Neural progenitor cell (in vitro differentiated cells): Measurements from ENCODE around the gene DLX1. TPM values are rescaled to one million over a fixed set of nuclear protein-coding genes. Genes with fewer than 3 reads are reported as not detected.

Source experiments
- DNase-seq: peaks from one replicate; pipeline ENCODE4 v3.0.0-alpha.2; 2016; ENCODE audit warnings: low spot score
- H2AFZ ChIP-seq: fragments of 200-600 bp; sonication (generic); replicated peaks from 2 replicates; pipeline ENCODE4 v1.6.1; 2016; ENCODE audit warnings: antibody characterized with exemption
- H3F3A ChIP-seq: fragments of 200-600 bp; sonication (generic); 2 replicates; pipeline ENCODE4 v1.6.1; 2016; ENCODE audit warnings: antibody characterized with exemption, low read depth
- H3K27ac ChIP-seq: fragments of 200-600 bp; sonication (generic); 2 replicates; pipeline ENCODE4 v1.5.1; 2016; ENCODE audit warnings: mild to moderate bottlenecking
- H3K27me3 ChIP-seq: fragments of 200-600 bp; sonication (generic); 2 replicates; pipeline ENCODE4 v1.6.1; 2016; ENCODE audit warnings: mild to moderate bottlenecking, moderate library complexity
- H3K36me3 ChIP-seq: fragments of 200-600 bp; sonication (generic); 2 replicates; pipeline ENCODE4 v1.5.1; 2016
- H3K4me1 ChIP-seq: fragments of 200-600 bp; sonication (generic); 2 replicates; pipeline ENCODE4 v1.6.1; 2016; ENCODE audit warnings: mixed run types
- H3K4me2 ChIP-seq: fragments of 200-600 bp; sonication (generic); 2 replicates; pipeline ENCODE4 v1.6.1; 2016
- H3K4me3 ChIP-seq: fragments of 200-600 bp; sonication (generic); 2 replicates; pipeline ENCODE4 v1.5.1; 2016
- H3K79me2 ChIP-seq: fragments of 200-600 bp; sonication (generic); 2 replicates; pipeline ENCODE4 v1.6.1; 2016; ENCODE audit warnings: low read depth
- H3K9ac ChIP-seq: fragments of 200-600 bp; sonication (generic); 2 replicates; pipeline ENCODE4 v1.6.1; 2016
- H3K9me3 ChIP-seq: fragments of 200-600 bp; sonication (generic); 2 replicates; pipeline ENCODE4 v1.5.1; 2016; ENCODE audit warnings: low read depth
- H4K20me1 ChIP-seq: fragments of 200-600 bp; sonication (generic); 2 replicates; pipeline ENCODE4 v1.6.1; 2016; ENCODE audit warnings: low read depth
- H3K27ac Mint-ChIP-seq: 3 replicates; pipeline ENCODE4 v1.8.0; 2021; ENCODE audit warnings: mixed read lengths
- H3K27me3 Mint-ChIP-seq: 2 replicates; pipeline ENCODE4 v1.8.0; 2022; ENCODE audit warnings: low read depth, mild to moderate bottlenecking, inconsistent platforms, moderate library complexity, mixed read lengths; ENCODE audit not compliant: insufficient read depth
- H3K36me3 Mint-ChIP-seq: 3 replicates; pipeline ENCODE4 v1.8.0; 2021; ENCODE audit warnings: mixed read lengths
- H3K4me1 Mint-ChIP-seq: 3 replicates; pipeline ENCODE4 v1.8.0; 2021; ENCODE audit warnings: mixed read lengths
- H3K4me3 Mint-ChIP-seq: 3 replicates; pipeline ENCODE4 v1.8.0; 2021; ENCODE audit warnings: mild to moderate bottlenecking, moderate library complexity, mixed read lengths
- H3K9me3 Mint-ChIP-seq: 3 replicates; pipeline ENCODE4 v1.8.0; 2020; ENCODE audit warnings: mixed read lengths
- CTCF ChIP-seq: fragments of 200-600 bp; sonication (generic); IDR thresholded peaks from 2 replicates; pipeline ENCODE4 v1.5.1; 2017; ENCODE audit warnings: antibody characterized with exemption, mild to moderate bottlenecking
- EZH2 ChIP-seq: fragments of 200-600 bp; sonication (generic); IDR thresholded peaks from 2 replicates; pipeline ENCODE4 v1.6.1; 2017; ENCODE audit warnings: antibody characterized with exemption, mild to moderate bottlenecking, moderate library complexity
- EZH2phosphoT487 ChIP-seq: fragments of 200-600 bp; sonication (generic); IDR thresholded peaks from 2 replicates; pipeline ENCODE4 v1.6.1; 2017; ENCODE audit warnings: antibody characterized with exemption
- total RNA-seq: library from RNA; depleted of rRNA; stranded (reverse); fragments of >200 nt; gene quantifications from 2 replicates; pipeline ENCODE4 v1.2.3, GENCODE V29; 2015; ENCODE audit warnings: low replicate concordance

DLX1 gene
- total RNA-seq, 1 donor from 2014 or later: not detected

GRCh38 chr2:172072303-172072702 lies 13.0 kb upstream of the DLX1 start:
- Histone ChIP-seq H3K4me2 (no peak overlapping the region), H3K36me3 (no peaks in the 10 kb centered on the region), H3K27me3 (peaks cover 30% of the 10 kb centered on the region), H2AFZ (no peak overlapping the region), H3K9ac (no peak overlapping the region), H3K9me3 (no peaks in the 10 kb centered on the region), H3K4me1 (no peaks in the 10 kb centered on the region), H3K79me2 (no peaks in the 10 kb centered on the region), H3F3A (peaks cover 4% of the 10 kb centered on the region), H3K4me3 (no peak overlapping the region), H3K27ac (no peak overlapping the region), H4K20me1 (no peaks in the 10 kb centered on the region)
- TF ChIP-seq EZH2phosphoT487 (no peak), EZH2 (no peak), CTCF (no peak)
- H3K27me3 Mint-ChIP-seq: peaks cover 5% of the 10 kb centered on the region
- DNase-seq: no peak
- peak overlapping the region; percentile 3 for H3K4me3 Mint-ChIP-seq
- no peaks in the 10 kb centered on the region for H3K9me3 Mint-ChIP-seq
- H3K4me1 Mint-ChIP-seq: peaks cover 35% of the 10 kb centered on the region
- H3K36me3 Mint-ChIP-seq: no peaks in the 10 kb centered on the region
- no peak overlapping the region for H3K27ac Mint-ChIP-seq

GRCh38 chr2:172072706-172073105 lies 12.6 kb upstream of the DLX1 start:
- no peak overlapping the region for H3K27ac Mint-ChIP-seq
- peaks cover under 1% of the 10 kb centered on the region for H4K20me1 ChIP-seq
- H3K9me3 ChIP-seq: no peaks in the 10 kb centered on the region
- peak overlapping the region; percentile 3 for H3K4me3 Mint-ChIP-seq
- H3K36me3 Mint-ChIP-seq: no peaks in the 10 kb centered on the region
- peaks cover 6% of the 10 kb centered on the region for H3K27me3 Mint-ChIP-seq
- H3K9me3 Mint-ChIP-seq: no peaks in the 10 kb centered on the region
- peaks cover 34% of the 10 kb centered on the region for H3K27me3 ChIP-seq
- H3K36me3 ChIP-seq: no peaks in the 10 kb centered on the region
- no peak for TF ChIP-seq EZH2phosphoT487
- TF ChIP-seq EZH2: no peak
- no peak for TF ChIP-seq CTCF
- H3F3A ChIP-seq: peaks cover 4% of the 10 kb centered on the region
- no peaks in the 10 kb centered on the region for H3K79me2 ChIP-seq
- H3K4me1 ChIP-seq: no peaks in the 10 kb centered on the region
- no peak overlapping the region for H3K27ac ChIP-seq
- H3K4me3 ChIP-seq: no peak overlapping the region
- peaks cover 35% of the 10 kb centered on the region for H3K4me1 Mint-ChIP-seq
- H3K9ac ChIP-seq: no peak overlapping the region
- no peak for DNase-seq
- H3K4me2 ChIP-seq: no peak overlapping the region
- H2AFZ ChIP-seq: no peak overlapping the region

GRCh38 chr2:172073518-172073917 lies 11.8 kb upstream of the DLX1 start:
- no peak overlapping the region for H3K4me2 ChIP-seq
- no peak overlapping the region for H3K27ac Mint-ChIP-seq
- no peak overlapping the region for H2AFZ ChIP-seq
- no peak overlapping the region for H3K4me3 ChIP-seq
- H3K36me3 Mint-ChIP-seq: no peaks in the 10 kb centered on the region
- no peak overlapping the region for H3K4me3 Mint-ChIP-seq
- no peaks in the 10 kb centered on the region for H3K4me1 ChIP-seq
- no peak for DNase-seq
- peaks cover 35% of the 10 kb centered on the region for H3K4me1 Mint-ChIP-seq
- H4K20me1 ChIP-seq: peaks cover 5% of the 10 kb centered on the region
- H3K36me3 ChIP-seq: no peaks in the 10 kb centered on the region
- H3K27ac ChIP-seq: no peak overlapping the region
- H3F3A ChIP-seq: peaks cover 4% of the 10 kb centered on the region
- H3K9ac ChIP-seq: no peak overlapping the region
- peaks cover 11% of the 10 kb centered on the region for H3K27me3 Mint-ChIP-seq
- H3K27me3 ChIP-seq: peaks cover 42% of the 10 kb centered on the region
- H3K9me3 Mint-ChIP-seq: no peaks in the 10 kb centered on the region
- H3K79me2 ChIP-seq: no peaks in the 10 kb centered on the region
- no peak for TF ChIP-seq EZH2
- TF ChIP-seq EZH2phosphoT487: no peak
- TF ChIP-seq CTCF: no peak
- H3K9me3 ChIP-seq: no peaks in the 10 kb centered on the region

DNA sequence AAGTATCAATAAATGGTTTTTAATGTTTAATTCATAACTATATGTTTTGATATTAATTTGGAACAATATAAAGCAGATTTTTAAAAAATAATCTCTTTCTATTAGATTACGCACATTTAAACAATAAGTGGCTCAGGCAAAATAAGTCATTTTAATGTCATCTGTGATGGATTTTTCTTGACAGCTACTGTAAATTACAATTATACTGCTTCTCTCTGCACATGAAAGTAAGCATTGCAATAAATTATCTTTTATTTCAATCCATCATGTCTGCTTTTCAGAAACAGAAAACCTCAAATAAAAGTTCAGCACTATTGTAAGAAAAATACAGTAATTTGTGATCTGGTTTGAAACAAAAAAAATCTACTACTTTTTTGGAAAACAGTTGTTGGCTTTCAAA lies 11.1 kb upstream of the DLX1 start:
- Histone ChIP-seq H3K4me1 (no peaks in the 10 kb centered on the region), H2AFZ (no peak overlapping the region), H3K27ac (no peak overlapping the region), H3K9ac (no peak overlapping the region), H3K4me3 (no peak overlapping the region), H3K4me2 (no peak overlapping the region), H3K9me3 (no peaks in the 10 kb centered on the region), H3K27me3 (peaks cover 50% of the 10 kb centered on the region), H3F3A (peaks cover 4% of the 10 kb centered on the region), H3K36me3 (no peaks in the 10 kb centered on the region), H3K79me2 (no peaks in the 10 kb centered on the region), H4K20me1 (peaks cover 10% of the 10 kb centered on the region)
- H3K9me3 Mint-ChIP-seq: no peaks in the 10 kb centered on the region
- peaks cover 35% of the 10 kb centered on the region for H3K4me1 Mint-ChIP-seq
- H3K36me3 Mint-ChIP-seq: peaks cover 3% of the 10 kb centered on the region
- DNase-seq: no peak
- H3K27ac Mint-ChIP-seq: no peak overlapping the region
- no peak for TF ChIP-seq CTCF
- no peak for TF ChIP-seq EZH2
- no peak for TF ChIP-seq EZH2phosphoT487
- no peak overlapping the region for H3K4me3 Mint-ChIP-seq
- peaks cover 18% of the 10 kb centered on the region for H3K27me3 Mint-ChIP-seq
